Activated T-helper 2 cell treated with anti-CD3 and anti-CD28 coated beads, Interferon-gamma antibody, Interleukin-2, Interleukin-4, amounts not matched to agents 10 μg/mL and 5 μg/mL and 100 μg/mL, durations not matched to agents 14 hours and 24 hours and 36 hours (primary cell): ENCODE results near the gene DMXL2. TPM values are rescaled to one million over a fixed set of nuclear protein-coding genes. Genes with fewer than 3 reads are reported as not detected.

Source experiments
- DNase-seq: peaks from one replicate; pipeline ENCODE4 v3.0.0; 2021; ENCODE audit warnings: low spot score
- H3K27ac Mint-ChIP-seq: one replicate; pipeline ENCODE4 v1.8.0; 2021; ENCODE audit warnings: mixed read lengths
- H3K27me3 Mint-ChIP-seq: one replicate; pipeline ENCODE4 v1.8.0; 2021; ENCODE audit warnings: low read depth, mixed read lengths
- H3K36me3 Mint-ChIP-seq: one replicate; pipeline ENCODE4 v1.8.0; 2021; ENCODE audit warnings: low read depth, mixed read lengths
- H3K4me1 Mint-ChIP-seq: one replicate; pipeline ENCODE4 v1.8.0; 2021; ENCODE audit warnings: low read depth, mixed read lengths
- H3K4me3 Mint-ChIP-seq: one replicate; pipeline ENCODE4 v1.8.0; 2021; ENCODE audit warnings: low read depth, mild to moderate bottlenecking, moderate library complexity, mixed read lengths
- H3K9me3 Mint-ChIP-seq: one replicate; pipeline ENCODE4 v1.8.0; 2021; ENCODE audit warnings: mixed read lengths
- intact Hi-C: fragments of 100-400 bp; cut with micrococcal nuclease; formaldehyde crosslinking; loops from one replicate; pipeline ENCODE4 v1.15.1; 2023
- total RNA-seq: library from RNA; stranded (reverse); gene quantifications from 2 replicates; pipeline ENCODE4 v1.2.3, GENCODE V29; 2022

DMXL2 gene
- total RNA-seq, 1 donor from 2014 or later = 2.6 TPM

GRCh38 chr15:51536965-51537574, 85.5 kb downstream of the DMXL2 start:
- Mint-ChIP-seq H3K27ac (no peak overlapping the region), H3K9me3 (no peaks in the 10 kb centered on the region), H3K4me3 (no peak overlapping the region), H3K4me1 (no peaks in the 10 kb centered on the region), H3K36me3 (no peaks in the 10 kb centered on the region), H3K27me3 (no peaks in the 10 kb centered on the region)
- intact Hi-C loops = no loop called here
- DNase-seq = no peak

DNA sequence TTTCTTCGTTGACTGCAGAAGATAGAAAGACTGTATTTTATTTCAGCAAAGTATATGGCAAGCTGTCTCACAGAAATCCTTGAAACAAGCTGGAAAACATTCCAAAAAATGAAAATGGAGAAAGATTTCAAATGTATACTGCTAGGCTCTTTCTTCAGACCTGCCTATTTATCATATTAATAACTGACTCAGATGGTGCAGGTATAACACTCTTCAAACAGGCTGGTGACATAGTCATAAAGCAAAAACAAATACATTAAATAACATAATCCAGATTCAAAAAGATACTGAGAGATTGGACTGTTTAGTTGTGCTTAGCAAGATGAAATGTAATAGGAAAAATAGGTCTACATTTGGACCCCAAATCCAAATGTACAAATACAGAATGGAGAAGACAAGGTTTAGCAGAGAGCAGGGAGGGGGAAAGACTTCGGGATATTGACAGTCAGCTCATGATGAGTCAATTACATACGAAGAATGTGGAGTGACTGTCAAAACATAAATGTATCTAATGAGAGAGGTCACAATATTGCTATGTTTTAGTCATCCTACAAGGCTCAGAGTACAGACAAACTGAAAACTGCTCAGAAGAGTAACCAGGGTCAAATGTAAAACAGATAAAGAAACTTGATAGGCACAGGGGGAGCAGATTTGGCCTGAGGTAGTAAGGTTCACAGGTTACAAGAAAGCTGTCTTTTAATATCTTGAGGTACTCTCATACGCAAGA, 88.7 kb downstream of the DMXL2 start:
- Mint-ChIP-seq H3K9me3 (no peaks in the 10 kb centered on the region), H3K36me3 (no peaks in the 10 kb centered on the region), H3K4me3 (no peak overlapping the region), H3K27me3 (no peaks in the 10 kb centered on the region), H3K27ac (no peak overlapping the region), H3K4me1 (no peaks in the 10 kb centered on the region)
- intact Hi-C loops = no loop called here
- DNase-seq = no peak

DNA sequence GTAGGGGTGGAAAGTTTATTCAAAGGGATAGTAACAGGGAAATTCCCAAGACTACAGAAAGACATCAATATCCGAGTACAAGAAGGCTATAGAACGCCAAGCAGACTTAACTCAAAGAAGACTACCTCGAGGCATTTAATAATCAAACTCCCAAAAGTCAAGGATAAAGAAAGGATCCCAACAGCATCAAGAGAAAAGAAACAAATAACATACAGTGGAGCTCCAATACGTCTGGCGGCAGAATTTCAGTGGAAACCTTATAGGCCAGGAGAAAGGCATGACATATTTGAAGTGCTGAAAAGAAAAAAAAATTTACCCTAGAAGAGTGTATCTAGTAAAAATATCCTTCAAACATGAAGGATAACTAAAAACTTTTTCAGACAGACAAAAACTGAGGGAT, 95.6 kb downstream of the DMXL2 start:
- Mint-ChIP-seq H3K4me1 (no peaks in the 10 kb centered on the region), H3K27ac (no peak overlapping the region), H3K4me3 (no peak overlapping the region), H3K27me3 (no peaks in the 10 kb centered on the region), H3K9me3 (peaks cover 17% of the 10 kb centered on the region), H3K36me3 (no peaks in the 10 kb centered on the region)
- no peak for DNase-seq
- intact Hi-C loops = no loop called here

GRCh38 chr15:51524376-51524775, 98.2 kb downstream of the DMXL2 start:
- no peaks in the 10 kb centered on the region for H3K4me1 Mint-ChIP-seq
- no peaks in the 10 kb centered on the region for H3K27me3 Mint-ChIP-seq
- H3K9me3 Mint-ChIP-seq = peaks cover 17% of the 10 kb centered on the region
- H3K4me3 Mint-ChIP-seq = no peak overlapping the region
- no peak for DNase-seq
- H3K36me3 Mint-ChIP-seq = no peaks in the 10 kb centered on the region
- H3K27ac Mint-ChIP-seq = no peak overlapping the region
- intact Hi-C loops = no loop called here

GRCh38 chr15:51516291-51516690, 106.3 kb downstream of the DMXL2 start:
- intact Hi-C loops = no loop called here
- DNase-seq = no peak
- Mint-ChIP-seq H3K4me3 (no peak overlapping the region), H3K36me3 (no peaks in the 10 kb centered on the region), H3K27me3 (no peaks in the 10 kb centered on the region), H3K27ac (no peak overlapping the region), H3K9me3 (no peaks in the 10 kb centered on the region), H3K4me1 (no peaks in the 10 kb centered on the region)

DNA sequence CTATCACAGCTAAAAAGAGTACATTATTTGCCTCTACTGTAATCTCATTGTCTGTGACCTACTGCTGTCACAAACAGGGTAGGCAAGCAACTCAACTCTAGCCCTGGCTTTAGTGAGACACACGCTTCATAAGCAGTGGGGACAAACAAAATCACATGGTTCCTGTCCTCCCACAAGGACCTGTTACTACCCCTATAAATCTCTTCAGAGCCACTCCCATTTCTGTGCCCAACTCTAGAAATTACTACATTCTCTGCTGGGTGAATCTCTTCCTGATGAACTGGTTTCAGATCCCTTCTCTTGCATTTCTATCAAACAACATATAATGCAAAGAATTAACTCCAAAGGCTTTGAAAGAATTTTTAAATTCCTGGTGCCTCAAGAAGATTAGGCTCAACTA, 117.3 kb downstream of the DMXL2 start:
- H3K4me1 Mint-ChIP-seq = no peaks in the 10 kb centered on the region
- no peaks in the 10 kb centered on the region for H3K36me3 Mint-ChIP-seq
- no peak overlapping the region for H3K4me3 Mint-ChIP-seq
- intact Hi-C loops = no loop called here
- DNase-seq = no peak
- no peak overlapping the region for H3K27ac Mint-ChIP-seq
- H3K27me3 Mint-ChIP-seq = peaks cover 2% of the 10 kb centered on the region
- no peaks in the 10 kb centered on the region for H3K9me3 Mint-ChIP-seq

GRCh38 chr15:51503003-51503402, 119.6 kb downstream of the DMXL2 start:
- no peaks in the 10 kb centered on the region for H3K4me1 Mint-ChIP-seq
- H3K27ac Mint-ChIP-seq = no peak overlapping the region
- peaks cover 2% of the 10 kb centered on the region for H3K27me3 Mint-ChIP-seq
- intact Hi-C loops = no loop called here
- no peaks in the 10 kb centered on the region for H3K36me3 Mint-ChIP-seq
- DNase-seq = no peak
- H3K4me3 Mint-ChIP-seq = no peak overlapping the region
- H3K9me3 Mint-ChIP-seq = no peaks in the 10 kb centered on the region

DNA sequence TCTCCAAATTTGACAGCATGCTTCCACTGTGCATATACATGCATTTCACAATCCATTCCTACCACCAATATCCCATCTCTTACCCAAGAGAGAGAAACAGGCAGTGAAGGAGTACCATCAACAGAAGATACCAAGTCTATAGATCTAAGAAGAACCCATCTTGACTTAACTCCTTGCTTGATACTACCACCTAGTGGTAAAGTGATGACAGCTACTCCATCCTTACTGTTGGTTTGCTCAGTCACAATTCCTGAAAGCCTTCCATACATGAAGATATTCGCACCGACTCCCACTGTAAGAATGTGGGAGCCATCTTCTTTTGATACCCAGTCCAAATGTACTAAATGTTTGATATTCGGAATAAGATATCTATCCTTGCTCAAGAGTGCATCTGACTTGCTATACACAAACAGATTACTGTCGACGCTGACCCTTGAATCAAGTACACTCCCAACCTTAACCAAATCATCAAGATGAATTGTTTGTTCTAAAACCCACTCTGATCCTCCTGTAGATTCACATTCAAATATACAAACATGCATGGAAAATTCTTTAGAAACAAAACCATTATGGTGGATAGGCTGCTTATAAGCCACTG, 123.1 kb downstream of the DMXL2 start:
- Mint-ChIP-seq H3K4me3 (no peak overlapping the region), H3K27ac (no peak overlapping the region), H3K4me1 (peaks cover 2% of the 10 kb centered on the region), H3K27me3 (no peaks in the 10 kb centered on the region), H3K36me3 (no peaks in the 10 kb centered on the region), H3K9me3 (no peaks in the 10 kb centered on the region)
- no peak for DNase-seq
- intact Hi-C loops = no loop called here

DNA sequence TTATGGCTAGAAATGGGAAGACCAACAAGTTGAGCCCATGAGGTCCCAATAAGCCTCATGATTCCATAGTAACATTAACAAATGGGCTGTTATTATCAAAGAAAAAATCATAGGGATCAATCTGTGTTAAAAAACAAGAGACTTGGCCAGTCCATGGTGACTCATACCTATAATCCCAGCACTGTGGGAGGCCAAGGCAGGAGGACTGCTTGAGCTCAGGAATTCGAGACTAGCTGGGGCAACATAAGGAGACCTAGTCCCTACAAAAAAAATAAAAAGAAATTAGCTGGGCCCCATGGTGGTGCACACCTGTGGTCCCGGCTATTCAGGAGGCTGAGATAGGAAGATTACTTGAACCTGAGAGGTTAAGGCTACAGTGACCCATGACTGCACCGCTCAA, 124.8 kb downstream of the DMXL2 start:
- Mint-ChIP-seq H3K9me3 (no peaks in the 10 kb centered on the region), H3K4me1 (peaks cover 2% of the 10 kb centered on the region), H3K36me3 (no peaks in the 10 kb centered on the region), H3K4me3 (no peak overlapping the region), H3K27me3 (no peaks in the 10 kb centered on the region), H3K27ac (no peak overlapping the region)
- intact Hi-C loops = no loop called here
- no peak for DNase-seq

DNA sequence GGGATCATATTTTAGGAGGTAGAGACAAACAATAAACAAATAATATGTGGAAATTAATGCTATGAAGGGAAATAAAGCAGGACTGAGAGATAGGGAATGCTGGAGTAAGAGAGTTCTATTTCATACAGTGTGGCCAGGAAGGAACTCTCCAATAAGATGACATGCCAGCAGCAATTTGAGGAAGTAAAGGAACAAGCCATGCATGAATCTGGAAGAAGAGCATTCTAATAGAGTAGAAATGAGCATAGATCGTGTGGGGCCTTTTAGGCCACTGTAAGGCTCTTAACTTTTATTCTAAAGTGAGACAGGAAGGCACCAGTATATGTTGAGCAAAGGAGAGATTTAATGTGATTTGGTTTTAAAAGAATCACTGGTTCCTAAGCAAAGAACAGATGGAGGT, 126.3 kb downstream of the DMXL2 start:
- Mint-ChIP-seq H3K27ac (no peak overlapping the region), H3K4me1 (peaks cover 2% of the 10 kb centered on the region), H3K4me3 (no peak overlapping the region), H3K9me3 (no peaks in the 10 kb centered on the region), H3K36me3 (no peaks in the 10 kb centered on the region), H3K27me3 (no peaks in the 10 kb centered on the region)
- intact Hi-C loops = no loop called here
- DNase-seq = no peak

DNA sequence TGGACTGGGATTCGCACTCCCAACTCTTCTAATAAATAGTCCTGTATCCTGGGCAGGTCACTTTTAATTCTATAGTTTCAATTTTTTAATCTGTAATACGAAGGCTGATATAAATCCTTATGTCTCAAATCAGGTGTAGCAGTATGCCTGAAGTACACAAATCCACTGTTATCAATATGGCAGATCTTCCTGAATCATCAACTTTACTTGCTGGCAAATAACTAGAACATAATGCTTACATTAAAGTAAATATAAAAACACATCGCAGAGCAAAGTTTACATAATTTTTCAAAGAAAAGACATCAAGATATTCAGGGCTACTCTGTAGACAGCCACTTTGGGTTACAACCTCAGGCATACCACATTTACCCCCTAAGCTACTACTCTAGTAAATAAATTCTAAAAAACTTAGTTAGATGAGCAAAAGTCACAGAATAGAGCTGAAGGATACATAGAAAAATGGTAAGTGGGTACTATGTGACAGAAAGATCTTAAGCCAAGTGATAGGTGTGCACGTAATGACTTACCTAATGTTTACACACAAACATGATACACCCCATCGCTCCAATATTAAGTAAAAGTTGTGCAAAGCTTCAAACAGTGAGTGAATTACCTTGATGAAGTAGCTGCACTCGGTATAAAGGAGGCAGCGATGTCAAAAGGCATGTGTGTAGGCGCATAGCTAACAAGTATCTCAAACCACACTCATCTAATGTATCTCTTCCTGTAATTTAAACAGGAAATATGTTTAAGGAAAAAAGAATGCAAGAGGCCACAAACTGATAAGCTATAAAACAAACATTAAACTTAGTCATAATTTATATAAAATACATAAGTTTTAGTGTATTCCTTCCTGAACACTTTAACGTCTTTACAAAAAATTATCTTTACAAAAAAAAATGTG, 127.9 kb downstream of the DMXL2 start:
- Mint-ChIP-seq H3K4me1 (peaks cover 2% of the 10 kb centered on the region), H3K36me3 (no peaks in the 10 kb centered on the region), H3K27ac (no peak overlapping the region), H3K4me3 (no peak overlapping the region), H3K27me3 (no peaks in the 10 kb centered on the region), H3K9me3 (no peaks in the 10 kb centered on the region)
- intact Hi-C loops = no loop called here
- no peak for DNase-seq

DNA sequence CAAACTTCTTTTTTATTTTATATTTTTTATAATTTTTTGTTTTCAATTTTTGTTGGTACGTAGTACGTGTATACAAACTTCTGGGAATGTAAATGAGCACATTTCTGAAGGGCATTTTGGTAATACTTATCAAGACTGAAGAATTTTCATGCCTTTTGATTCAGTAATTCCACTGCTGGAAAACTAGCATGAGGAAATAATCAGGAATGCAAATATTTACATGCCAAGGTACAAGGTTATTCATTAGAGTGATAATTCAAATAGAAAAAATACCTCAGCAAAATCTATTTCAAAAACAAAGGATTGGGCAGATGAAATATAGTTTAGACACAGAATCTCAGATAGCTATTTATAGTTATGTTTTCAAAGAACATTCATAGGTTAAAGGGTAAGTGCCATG, 128.7 kb downstream of the DMXL2 start:
- no peak for DNase-seq
- Mint-ChIP-seq H3K27me3 (no peaks in the 10 kb centered on the region), H3K36me3 (no peaks in the 10 kb centered on the region), H3K27ac (no peak overlapping the region), H3K4me3 (no peak overlapping the region), H3K9me3 (no peaks in the 10 kb centered on the region), H3K4me1 (peaks cover 2% of the 10 kb centered on the region)
- intact Hi-C loops = no loop called here

GRCh38 chr15:51492528-51492927, 130.0 kb downstream of the DMXL2 start:
- Mint-ChIP-seq H3K36me3 (no peaks in the 10 kb centered on the region), H3K4me1 (peaks cover 2% of the 10 kb centered on the region), H3K4me3 (no peak overlapping the region), H3K27ac (no peak overlapping the region), H3K27me3 (no peaks in the 10 kb centered on the region), H3K9me3 (no peaks in the 10 kb centered on the region)
- no peak for DNase-seq
- intact Hi-C loops = no loop called here
